Astrocyte of the spinal cord (primary cell): ENCODE results near the gene ADAM12.

Experiments
- DNase-seq: peaks from one replicate; pipeline ENCODE4 v3.0.0; 2011; ENCODE audit warnings: low read depth, low spot score
- H3K4me3 ChIP-seq: 2 replicates; pipeline ENCODE4 v1.5.1; 2011; ENCODE audit warnings: low read depth, mild to moderate bottlenecking, low read length, moderate library complexity
- in situ Hi-C: cut with HindIII; loops from 2 replicates; pipeline ENCODE4 v1.10.0; 2017; ENCODE audit warnings: low sequenced_read_pairs
- TF ChIP-seq, protein P1 (sequence below): IDR thresholded peaks from 2 replicates; pipeline ENCODE4 v1.5.1; 2012; ENCODE audit warnings: low read depth, mild to moderate bottlenecking, low read length, inconsistent platforms

Gene ADAM12

DNA sequence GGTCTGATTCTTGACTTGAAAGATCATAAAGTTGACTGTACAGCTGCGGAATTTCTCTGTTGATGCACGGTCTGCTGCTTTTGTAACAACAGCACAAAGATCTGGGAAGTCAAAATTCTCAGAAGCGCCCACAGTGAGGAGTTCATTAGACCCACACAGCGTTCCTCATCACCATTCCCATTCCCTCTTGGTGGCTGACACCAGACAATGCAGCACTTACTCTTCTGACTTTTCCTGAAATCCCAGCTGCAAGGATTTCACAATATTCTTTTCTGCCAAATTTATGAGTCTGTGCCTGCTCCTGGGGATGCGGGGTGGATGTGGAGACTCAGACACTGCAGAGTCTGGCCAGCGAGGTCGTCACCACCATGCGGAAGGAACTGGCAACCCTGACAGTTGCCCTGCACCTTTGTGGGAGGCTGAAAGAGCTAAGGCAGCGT, 258.0 kb downstream of the ADAM12 start:
- in situ Hi-C loops = no loop called here
- no peak for DNase-seq

DNA sequence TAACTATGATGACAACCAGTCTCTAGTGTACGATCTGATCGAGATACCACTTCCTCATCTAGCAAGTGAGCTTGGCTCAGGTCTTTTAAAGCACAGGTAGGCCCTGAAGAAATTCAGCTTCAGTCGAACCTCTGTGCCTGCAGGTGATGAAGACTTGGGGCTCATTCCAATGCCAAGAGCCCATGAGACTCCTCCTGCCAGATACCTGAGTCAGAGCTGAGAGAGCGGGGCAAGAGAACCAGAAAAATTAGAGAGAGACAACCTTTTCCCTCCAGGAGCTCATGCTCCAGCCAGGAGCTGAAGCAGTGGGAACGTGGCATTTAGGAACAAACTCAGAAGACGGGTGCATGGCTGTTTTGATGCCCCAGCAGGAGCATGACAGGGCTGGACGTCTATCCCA, 259.3 kb downstream of the ADAM12 start:
- DNase-seq = no peak
- H3K4me3 ChIP-seq = no peak overlapping the region
- TF ChIP-seq, protein P1, sequence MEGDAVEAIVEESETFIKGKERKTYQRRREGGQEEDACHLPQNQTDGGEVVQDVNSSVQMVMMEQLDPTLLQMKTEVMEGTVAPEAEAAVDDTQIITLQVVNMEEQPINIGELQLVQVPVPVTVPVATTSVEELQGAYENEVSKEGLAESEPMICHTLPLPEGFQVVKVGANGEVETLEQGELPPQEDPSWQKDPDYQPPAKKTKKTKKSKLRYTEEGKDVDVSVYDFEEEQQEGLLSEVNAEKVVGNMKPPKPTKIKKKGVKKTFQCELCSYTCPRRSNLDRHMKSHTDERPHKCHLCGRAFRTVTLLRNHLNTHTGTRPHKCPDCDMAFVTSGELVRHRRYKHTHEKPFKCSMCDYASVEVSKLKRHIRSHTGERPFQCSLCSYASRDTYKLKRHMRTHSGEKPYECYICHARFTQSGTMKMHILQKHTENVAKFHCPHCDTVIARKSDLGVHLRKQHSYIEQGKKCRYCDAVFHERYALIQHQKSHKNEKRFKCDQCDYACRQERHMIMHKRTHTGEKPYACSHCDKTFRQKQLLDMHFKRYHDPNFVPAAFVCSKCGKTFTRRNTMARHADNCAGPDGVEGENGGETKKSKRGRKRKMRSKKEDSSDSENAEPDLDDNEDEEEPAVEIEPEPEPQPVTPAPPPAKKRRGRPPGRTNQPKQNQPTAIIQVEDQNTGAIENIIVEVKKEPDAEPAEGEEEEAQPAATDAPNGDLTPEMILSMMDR = no peak
- in situ Hi-C loops = no loop called here

More for the DNA sequence above, 258.0 kb downstream of the ADAM12 start:
- no peak overlapping the region for H3K4me3 ChIP-seq
- TF ChIP-seq, protein P1 = no peak

DNA sequence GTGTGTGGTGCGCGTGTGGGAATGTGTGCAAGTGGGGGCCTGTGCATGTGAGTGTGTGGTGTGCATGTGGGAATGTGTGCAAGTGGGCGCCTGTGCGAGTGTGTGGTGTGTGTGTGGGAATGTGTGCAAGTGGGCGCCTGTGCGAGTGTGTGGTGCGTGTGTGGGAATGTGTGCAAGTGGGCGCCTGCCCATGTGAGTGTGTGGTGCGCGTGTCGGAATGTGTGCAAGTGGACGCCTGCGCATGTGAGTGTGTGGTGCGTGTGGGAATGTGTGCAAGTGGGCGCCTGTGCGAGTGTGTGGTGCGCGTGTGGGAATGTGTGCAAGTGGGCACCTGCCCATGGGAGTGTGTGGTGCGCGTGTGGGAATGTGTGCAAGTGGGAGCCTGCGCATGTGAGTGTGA, 259.7 kb downstream of the ADAM12 start:
- H3K4me3 ChIP-seq = no peak overlapping the region
- TF ChIP-seq, protein P1 = no peak
- in situ Hi-C loops = no loop called here
- DNase-seq = no peak

DNA sequence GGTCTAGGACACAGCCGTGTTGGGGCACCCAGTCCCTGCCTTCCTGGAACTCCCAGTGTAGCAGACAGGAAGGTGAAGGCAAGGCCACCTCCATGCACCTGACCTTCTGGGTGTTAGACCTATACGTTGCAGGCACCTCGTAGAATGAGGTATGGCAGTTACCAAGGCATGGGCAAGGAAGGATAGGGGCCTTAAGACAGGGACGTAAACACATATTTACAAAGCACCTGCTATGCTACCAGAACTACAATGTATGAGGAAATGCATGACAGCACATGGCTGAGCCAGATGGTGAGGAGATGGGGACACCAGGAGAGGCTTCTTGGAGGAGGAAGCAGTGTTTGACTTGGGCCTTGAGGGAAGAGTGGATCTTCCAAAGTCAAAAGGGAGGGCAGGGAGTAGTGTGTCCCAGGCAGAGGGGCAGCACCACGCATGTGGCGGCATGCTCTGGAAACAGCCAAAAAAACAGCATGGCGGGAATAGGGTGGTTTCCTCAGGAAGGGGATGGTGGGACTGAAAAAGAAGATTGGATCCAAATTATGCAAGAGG, 260.7 kb downstream of the ADAM12 start:
- DNase-seq = no peak
- TF ChIP-seq, protein P1 = no peak
- no peak overlapping the region for H3K4me3 ChIP-seq
- in situ Hi-C loops = no loop called here

DNA sequence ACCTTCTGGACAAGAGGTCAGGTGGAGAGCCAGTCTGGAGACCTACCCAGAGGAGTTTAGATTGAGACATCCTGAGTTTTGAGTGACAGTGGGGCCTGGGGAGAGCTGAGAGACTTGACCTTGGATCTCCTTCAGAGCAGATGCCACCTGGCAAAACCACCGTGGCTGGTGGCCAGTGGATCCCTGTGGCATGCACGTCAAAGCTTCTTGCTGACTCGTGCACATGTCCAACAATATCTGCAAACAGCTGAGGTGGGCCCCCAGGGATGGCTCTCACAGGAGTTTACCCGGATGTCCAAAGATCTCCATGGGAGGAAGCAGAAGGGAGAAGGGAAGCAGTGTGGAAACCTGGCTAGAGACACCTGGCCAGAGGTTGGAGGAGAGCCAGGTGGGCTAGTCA, 261.4 kb downstream of the ADAM12 start:
- TF ChIP-seq, protein P1 = no peak
- H3K4me3 ChIP-seq = no peak overlapping the region
- DNase-seq = no peak
- in situ Hi-C loops = no loop called here

DNA sequence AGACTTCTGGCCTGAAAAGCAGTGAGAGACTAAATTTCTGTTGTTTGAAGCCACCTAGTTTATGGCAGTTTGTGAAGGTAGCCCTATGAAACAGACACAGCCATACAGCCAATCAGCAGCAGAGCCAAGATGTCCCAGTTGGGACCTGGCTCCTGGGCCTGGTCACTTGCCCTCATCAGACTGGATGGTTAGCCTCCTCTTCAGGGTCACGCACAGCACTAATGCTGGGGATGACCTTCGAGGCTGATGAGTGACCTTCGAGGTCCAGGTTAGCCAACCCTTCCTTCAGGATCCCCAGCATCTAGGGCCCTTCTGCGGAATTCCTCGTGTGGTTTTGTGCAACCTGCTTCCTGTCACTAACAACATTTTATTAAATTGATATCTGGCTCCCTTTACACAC, 262.3 kb downstream of the ADAM12 start:
- in situ Hi-C loops = no loop called here
- DNase-seq = no peak
- no peak overlapping the region for H3K4me3 ChIP-seq
- TF ChIP-seq, protein P1 = no peak
